T-helper 22 cell (primary cell): Measurements from ENCODE around the gene PRRT1B.

Source experiments
- DNase-seq: peaks from one replicate; pipeline ENCODE4 v3.0.0-alpha.2; 2020; ENCODE audit warnings: low read depth

PRRT1B gene

GRCh38 chr9:131596430-131596743 lies 51.1 kb downstream of the PRRT1B start:
- DNase-seq, result no peak

- no peak for DNase-seq
These were observed 51.9 kb downstream of the PRRT1B start for GRCh38 chr9:131597246-131597645.

- DNase-seq, result no peak
These were observed 52.8 kb downstream of the PRRT1B start for GRCh38 chr9:131598121-131598520.

GRCh38 chr9:131601683-131602181 lies 56.4 kb downstream of the PRRT1B start:
- no peak for DNase-seq

DNA sequence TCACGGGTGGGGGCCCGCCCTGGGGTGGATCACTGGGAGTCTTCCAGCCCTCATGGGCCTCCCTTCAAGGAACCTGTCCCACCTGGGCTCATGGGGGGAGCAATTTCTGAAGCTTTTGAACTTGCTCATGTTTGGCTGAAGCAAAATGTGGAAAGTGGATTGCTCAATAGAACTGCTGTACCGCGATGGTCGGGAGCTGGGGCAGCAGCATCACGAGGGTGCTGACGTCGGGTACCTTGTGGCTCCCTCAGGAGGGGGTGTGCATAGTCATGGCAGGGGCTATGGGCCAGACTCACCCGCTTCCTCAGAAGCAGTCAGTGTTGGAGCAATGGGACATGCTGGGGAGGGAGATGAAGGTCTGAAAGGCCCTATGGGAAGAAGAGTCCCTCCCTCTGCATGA lies 57.9 kb downstream of the PRRT1B start:
- no peak for DNase-seq

- DNase-seq, result no peak
These were observed 58.6 kb downstream of the PRRT1B start for GRCh38 chr9:131603711-131604439.

- DNase-seq, result no peak
These were observed 60.7 kb downstream of the PRRT1B start for GRCh38 chr9:131605770-131606590.

DNA sequence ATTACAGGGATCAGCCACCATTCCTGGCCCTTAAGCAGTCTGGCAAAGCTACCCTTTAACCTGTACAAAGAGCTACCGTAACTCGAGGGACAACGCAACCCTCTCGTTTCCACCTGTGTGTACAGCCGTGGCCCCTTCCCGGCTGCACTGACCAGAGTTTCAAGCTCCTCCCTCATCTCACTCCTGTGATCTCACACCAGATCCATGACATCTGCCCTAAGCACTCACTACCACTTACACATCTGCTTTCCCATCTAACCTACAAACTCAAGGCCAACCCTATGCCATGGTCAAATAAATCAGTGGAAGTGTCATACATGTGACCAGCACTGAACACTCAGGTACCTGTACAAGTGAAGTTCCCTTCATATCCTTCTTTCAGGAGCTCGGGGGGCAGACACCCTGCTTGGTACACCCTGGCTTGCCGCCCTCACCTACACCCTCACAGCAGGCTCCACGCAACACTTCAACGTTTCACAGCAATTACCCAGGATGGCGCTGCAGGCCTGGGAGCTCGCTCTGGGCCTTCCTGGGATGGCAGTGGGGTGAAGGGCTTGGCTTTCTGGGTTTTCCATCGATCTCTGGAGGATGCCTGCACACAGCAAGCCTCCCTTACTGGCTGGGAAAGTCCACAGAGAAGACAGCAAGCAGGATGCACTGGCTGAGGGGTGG lies 61.7 kb downstream of the PRRT1B start:
- no peak for DNase-seq

- DNase-seq, result no peak
These were observed 62.3 kb downstream of the PRRT1B start for GRCh38 chr9:131607591-131607990.

GRCh38 chr9:131608493-131609037 lies 63.2 kb downstream of the PRRT1B start:
- DNase-seq, result no peak
